GM10266 (cell line): ENCODE measurements around the gene SENP7.
"Not testable (repeated sequence)": the region's sequence is repeated elsewhere in the genome, so short reads cannot be mapped to it uniquely, and the experiment has no call there.

Source experiments
- DNase-seq: peaks from one replicate; pipeline ENCODE4 v3.0.0; 2012; ENCODE audit errors: extremely low spot score
- TF ChIP-seq, protein P1 (sequence below): IDR thresholded peaks from 2 replicates; pipeline ENCODE4 v1.5.1; 2012; ENCODE audit warnings: mild to moderate bottlenecking, low read depth; ENCODE audit not compliant: control insufficient read depth, insufficient read depth; ENCODE audit errors: missing control alignments

The SENP7 gene

DNA sequence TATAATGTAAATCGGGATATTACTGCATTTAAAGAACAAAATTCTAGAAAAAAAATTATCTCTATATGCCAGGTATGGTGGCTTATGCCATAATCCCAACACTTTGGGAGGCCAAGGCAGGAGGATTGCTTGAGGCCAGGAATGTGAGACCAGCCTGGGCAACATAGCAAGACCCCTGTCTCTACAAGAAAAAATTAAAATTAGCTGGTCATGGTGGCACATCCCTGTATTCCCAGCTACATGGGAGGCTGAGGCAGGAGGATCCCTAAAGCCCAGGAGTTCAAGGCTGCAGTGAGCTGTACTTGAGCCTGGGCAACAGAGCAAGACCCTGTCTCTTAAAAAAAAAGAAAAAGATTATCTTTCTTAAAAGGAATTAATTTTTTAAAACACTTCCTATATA is 12.8 kb downstream of the SENP7 start:
- TF ChIP-seq, protein P1, sequence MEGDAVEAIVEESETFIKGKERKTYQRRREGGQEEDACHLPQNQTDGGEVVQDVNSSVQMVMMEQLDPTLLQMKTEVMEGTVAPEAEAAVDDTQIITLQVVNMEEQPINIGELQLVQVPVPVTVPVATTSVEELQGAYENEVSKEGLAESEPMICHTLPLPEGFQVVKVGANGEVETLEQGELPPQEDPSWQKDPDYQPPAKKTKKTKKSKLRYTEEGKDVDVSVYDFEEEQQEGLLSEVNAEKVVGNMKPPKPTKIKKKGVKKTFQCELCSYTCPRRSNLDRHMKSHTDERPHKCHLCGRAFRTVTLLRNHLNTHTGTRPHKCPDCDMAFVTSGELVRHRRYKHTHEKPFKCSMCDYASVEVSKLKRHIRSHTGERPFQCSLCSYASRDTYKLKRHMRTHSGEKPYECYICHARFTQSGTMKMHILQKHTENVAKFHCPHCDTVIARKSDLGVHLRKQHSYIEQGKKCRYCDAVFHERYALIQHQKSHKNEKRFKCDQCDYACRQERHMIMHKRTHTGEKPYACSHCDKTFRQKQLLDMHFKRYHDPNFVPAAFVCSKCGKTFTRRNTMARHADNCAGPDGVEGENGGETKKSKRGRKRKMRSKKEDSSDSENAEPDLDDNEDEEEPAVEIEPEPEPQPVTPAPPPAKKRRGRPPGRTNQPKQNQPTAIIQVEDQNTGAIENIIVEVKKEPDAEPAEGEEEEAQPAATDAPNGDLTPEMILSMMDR: no peak
- no peak for DNase-seq

DNA sequence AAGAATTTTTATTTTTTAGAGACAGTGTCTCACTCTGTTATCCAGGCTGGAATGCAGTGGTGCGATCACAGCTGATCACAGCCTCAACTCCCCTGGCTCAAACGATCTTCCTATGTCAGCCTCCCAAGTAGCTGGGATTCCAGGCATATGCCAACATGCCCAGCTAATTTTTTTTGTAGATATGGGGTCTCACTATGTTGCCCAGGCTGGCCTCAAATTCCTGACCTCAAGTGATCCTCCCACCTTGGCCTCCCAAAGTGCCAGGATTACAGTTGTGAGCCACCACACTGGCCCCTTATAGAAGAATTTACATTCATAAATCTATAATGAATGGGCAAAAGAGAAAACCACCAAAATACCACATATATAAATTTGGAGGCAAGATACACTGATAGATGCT is 15.2 kb downstream of the SENP7 start:
- no peak for DNase-seq
- TF ChIP-seq, protein P1: no peak

DNA sequence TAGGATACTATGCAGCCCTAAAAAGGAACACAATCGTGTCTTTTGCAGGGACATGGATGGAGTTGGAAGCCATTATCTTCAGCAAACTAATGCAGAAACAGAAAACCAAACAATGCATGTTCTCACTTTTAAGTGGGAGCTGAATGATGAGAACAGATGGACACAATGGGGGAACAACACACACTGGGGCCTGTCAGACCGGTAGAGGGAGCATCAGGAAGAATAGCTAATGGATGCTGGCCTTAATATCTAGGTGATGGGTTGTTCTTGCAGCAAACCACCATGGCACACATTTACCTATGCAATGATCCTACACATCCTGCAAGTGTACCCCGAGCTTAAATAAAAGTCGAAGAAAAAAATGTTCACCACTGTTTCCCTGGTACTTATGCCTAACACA is 17.5 kb downstream of the SENP7 start:
- TF ChIP-seq, protein P1: no peak
- DNase-seq: no peak

DNA sequence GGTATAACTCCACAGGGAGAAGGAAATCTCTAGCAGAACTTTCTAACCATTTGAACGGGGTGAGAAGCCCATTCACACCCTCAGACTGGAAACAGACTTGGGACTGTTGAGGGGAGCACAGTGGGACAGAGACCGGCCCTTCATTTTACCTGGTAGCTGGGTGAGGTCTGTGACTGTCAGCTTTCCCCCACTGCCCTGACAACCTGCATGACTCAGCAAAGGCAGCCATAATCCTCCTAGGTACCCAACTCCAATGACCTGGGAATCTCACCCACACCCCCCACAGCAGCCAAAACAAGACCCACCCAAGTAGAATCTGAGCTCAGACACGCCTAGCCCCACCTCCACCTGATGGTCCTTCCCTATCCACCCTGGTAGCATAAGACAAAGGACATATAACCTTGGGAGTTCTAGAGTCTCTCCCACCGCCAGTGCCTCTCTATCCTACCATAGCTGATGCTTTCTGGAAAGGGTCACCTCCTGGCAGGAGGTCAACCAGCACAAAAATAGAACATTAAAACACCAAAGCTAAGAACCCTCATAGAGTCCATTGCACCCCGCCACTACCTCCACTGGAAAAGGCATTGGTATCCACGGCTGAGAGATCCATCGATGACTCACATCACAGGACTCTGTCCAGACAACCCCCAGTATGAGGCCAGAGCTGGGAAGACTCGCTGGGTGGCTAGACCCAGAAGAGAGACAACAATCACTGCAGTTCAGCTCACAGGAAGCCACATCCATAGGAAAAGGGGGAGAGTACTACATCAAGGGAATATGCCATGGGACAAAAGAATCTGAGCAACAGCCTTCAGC is 28.0 kb downstream of the SENP7 start:
- DNase-seq: no peak
- TF ChIP-seq, protein P1: no peak

DNA sequence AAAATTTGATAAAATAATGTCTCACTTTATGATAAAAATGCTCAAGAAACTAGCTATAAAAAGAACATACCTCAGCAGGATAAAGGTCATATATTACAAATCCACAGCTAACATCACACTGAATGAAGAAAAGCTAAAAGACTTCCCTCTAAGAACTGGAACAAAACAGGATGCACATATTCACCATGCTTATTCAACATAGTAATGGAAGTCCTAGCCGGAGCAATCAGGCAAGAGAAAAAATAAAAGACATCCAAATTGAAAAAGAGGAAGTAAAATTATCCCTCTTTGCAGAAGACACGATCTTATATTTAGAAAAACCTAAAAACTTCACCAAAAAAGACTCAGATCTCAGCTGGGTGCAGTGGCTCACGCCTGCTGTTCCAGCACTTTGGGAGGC is 34.0 kb downstream of the SENP7 start:
- TF ChIP-seq, protein P1: no peak
- DNase-seq: no peak

DNA sequence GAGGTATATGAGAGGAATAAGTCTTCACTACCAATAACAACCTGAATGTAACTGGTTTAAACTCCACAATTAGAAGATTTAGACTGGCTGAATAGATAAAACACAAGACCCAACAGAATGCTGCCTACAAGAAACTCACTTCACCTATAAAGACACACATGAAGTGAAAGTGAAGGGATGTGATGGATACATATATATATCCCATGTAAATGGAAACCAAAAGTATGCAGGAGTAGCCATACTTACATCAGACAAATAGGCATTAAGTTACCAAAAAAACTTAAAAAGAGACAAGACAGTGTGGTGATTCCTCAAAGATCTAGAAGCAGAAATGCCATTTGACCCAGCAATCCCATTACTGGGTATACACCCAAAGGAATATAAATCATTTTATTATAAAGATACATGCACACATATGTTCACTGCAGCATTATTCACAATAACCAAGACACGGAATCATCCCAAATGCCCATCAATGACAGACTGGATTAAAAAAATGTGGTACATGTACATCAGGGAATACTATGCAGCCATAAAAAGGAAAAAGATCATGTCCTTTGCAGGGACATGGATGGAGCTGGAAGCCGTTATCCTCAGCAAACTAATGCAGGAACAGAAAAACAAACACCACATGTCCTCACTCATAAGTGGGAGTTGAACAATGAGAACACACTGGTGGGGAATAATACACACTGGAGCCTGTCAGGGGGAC is 38.0 kb downstream of the SENP7 start:
- not testable (repeated sequence) for DNase-seq

DNA sequence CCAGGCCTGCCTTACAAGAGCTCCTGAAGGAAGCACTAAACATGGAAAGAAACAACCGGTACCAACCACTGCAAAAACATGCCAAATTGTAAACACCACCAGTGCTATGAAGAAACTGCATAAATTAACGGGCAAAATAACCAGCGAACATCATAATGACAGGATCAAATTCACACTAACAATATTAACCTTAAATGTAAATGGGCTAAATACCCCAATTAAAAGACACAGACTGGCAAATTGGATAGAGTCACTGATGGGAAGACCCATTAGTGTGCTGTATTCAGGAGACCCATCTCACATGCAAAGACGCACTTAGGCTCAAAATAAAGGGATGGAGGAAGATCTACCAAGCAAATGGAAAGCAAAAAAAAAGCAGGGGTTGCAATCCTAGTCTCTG is 44.3 kb downstream of the SENP7 start:
- not testable (repeated sequence) for DNase-seq

DNA sequence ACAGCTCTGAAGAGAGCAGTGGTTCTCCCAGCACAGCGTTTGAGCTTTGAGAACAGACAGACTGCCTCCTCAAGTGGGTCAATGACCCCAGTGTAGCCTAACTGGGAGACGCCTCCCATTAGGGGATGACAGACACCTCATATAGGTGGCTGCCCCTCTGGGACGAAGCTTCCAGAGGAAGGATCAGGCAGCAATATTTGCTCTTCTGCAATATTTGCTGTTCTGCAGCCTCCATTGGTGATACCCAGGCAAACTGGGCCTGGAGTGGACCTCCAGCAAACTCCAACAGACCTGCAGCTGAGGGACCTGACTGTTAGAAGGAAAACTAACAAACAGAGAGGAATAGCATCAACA is 45.7 kb downstream of the SENP7 start:
- not testable (repeated sequence) for DNase-seq

DNA sequence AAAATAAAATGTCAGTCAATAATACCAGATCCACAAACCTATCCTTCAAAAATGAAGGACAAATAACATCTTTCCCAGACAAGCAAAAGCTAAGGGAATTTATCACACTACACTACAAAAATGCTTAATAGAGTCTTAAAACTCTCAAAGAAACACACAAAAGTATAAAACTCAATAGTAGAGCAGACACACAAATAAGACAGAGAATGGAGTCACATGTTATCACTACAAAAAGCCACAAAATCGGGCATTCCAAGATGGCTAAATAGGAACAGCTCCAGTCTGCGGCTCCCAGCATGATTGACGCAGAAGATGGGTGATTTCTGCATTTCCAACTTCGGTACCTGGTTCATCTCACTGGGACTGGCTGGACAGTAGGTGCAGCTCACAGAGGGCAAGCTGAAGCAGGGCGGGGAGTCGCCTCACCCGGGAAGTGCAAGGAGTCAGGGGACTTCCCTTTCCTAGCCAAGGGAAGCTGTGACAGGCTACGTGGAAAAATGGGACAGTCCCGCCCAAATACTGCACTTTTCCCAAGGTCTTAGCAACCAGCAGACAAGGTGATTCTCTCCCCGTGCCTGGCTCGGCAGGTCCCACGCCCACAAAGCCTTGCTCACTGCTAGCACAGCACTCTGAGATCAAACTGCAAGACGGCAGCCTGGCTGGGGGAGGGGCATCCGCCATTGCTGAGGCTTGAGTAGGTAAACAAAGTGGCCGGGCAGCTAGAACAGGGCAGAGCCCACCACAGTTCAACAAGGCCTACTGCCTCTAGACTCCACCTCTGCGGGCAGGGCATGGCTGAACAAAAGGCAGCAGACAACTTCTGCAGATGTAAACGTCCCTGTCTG is 46.3 kb downstream of the SENP7 start:
- TF ChIP-seq, protein P1: no peak
- DNase-seq: no peak
